Endometrial microvascular endothelial cells (primary cell): Measurements from ENCODE around the gene ARL8B. TPM values are rescaled to one million over a fixed set of nuclear protein-coding genes. Genes with fewer than 3 reads are reported as not detected.
"Not testable (repeated sequence)": the region's sequence is repeated elsewhere in the genome, so short reads cannot be mapped to it uniquely, and the experiment has no call there.

Source experiments
- in situ Hi-C: cut with HindIII; loops from 2 replicates; pipeline ENCODE4 v1.10.0; 2017; ENCODE audit warnings: low sequenced_read_pairs, low pct_unique_long_range_greater_than_20kb; ENCODE audit errors: inconsistent ontology term
- total RNA-seq: library from RNA; depleted of rRNA; stranded (reverse); fragments of >200 nt; gene quantifications from one replicate; pipeline ENCODE4 v1.2.3, GENCODE V29; 2015; ENCODE audit errors: inconsistent ontology term

The ARL8B gene
- total RNA-seq, 1 donor from 2014 or later: 48.4 TPM

DNA sequence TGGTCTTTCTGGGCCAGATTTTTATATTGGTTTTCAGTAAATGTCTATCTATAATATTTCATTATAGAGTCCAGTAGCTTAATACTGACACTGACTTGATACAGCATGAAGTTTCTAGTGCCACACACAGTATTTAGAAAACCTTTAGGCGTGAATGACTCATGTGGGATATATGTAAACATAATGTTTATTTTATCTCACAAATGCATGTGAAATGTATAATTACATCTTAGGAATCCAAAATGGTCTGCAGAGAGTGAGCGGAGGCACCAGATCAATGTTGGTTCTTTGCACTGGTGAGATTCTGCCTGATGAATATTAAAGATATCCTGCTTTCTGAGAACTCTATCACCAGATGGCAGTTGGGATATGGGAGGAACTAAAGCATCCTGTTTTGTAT lies 56.9 kb downstream of the ARL8B start:
- in situ Hi-C loops: not testable (repeated sequence)

DNA sequence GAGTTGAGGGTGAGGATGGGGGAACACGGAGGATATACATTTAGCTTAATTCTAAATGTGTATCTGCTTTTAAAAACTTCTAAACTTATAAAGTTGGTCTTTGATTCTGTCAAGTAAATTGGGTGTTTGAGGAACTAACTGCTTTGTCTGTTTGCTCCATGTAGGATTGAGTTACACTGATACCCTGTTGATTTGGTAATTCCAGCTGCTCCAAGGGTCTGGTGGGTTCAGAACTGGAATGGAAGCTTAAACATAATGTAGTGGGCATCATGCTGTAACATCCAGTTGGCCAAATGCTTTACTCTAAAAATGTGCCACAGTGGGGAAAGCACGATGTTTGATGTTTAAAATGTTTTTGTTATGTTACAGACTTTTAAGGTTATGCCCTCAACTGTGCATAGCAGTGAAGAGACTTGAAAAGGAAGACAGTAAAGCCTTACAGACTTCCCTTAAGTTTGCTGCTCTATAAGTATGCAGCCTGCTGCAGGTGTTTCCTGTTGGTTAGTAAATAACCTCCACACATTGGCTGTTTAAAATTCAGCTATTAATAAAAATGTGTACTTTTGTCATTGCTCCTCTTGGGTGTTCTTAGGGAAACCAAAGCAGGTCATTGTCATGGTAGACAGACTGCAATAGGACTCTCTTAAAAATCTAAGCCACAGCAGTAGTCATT lies 59.5 kb downstream of the ARL8B start:
- in situ Hi-C loops: no loop called here

DNA sequence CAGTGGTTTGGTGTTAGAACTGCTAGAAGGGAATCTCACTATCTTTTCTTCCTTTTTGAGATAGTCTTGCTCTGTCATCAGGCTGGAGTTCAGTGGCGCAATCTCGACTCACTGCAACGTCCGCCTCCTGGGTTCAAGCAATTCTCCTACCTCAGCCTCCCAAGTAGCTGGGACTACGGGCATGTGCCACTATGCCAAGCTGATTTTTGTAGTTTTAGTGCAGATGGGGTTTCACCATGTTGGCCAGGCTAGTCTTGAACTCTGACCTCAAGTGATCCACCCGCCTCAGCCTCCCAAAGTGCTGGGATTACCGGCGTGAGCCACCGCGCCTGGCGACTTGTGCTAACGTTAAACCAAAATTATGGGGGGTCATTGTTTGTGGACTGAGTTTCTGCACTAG lies 61.6 kb downstream of the ARL8B start:
- in situ Hi-C loops: not testable (repeated sequence)

DNA sequence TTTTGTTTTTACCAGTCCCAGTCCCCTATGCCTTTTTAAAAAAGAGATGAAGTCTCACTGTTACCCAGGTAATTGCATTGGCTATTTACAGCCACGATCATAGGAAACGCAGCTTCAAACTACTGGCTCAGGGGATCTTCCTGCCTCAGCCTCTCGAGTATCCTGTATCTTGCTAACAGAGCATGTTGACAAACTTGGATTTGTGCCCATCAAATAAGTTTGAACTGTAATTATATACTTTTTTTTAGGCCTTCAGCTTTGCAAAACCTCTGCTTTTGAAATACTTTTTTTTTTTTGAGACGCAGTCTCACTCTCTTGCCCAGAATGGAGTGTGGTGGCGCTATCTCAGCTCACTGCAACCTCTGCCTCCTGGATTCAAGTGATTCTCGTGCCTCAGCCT lies 62.4 kb downstream of the ARL8B start:
- in situ Hi-C loops: no loop called here

DNA sequence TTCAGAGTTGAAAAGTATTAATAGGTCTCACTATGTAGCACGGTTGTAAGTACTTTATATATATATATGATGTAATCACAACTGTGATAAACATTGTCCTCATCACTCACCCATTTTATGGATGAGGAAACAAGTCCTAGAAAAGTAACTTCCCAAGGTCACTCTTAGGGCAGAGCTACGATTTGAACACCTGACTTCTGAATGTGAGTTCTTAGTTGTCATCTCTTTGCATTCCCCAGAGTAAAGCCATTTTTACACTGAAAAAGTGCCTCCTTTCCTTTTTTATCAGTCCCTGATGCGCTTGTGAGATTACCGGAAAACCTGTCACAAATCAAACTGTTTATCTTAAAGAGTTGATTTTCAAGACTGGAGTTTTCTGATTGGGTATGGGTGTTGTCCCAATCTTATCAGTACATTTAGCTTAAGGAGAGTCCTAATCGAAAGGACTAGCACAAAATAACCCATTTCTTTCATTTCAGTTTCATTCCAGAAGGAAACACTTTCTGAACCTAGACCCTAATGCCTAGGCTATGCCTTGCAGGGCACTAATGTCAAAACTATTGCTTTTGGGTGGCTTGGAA lies 63.1 kb downstream of the ARL8B start:
- in situ Hi-C loops: no loop called here

DNA sequence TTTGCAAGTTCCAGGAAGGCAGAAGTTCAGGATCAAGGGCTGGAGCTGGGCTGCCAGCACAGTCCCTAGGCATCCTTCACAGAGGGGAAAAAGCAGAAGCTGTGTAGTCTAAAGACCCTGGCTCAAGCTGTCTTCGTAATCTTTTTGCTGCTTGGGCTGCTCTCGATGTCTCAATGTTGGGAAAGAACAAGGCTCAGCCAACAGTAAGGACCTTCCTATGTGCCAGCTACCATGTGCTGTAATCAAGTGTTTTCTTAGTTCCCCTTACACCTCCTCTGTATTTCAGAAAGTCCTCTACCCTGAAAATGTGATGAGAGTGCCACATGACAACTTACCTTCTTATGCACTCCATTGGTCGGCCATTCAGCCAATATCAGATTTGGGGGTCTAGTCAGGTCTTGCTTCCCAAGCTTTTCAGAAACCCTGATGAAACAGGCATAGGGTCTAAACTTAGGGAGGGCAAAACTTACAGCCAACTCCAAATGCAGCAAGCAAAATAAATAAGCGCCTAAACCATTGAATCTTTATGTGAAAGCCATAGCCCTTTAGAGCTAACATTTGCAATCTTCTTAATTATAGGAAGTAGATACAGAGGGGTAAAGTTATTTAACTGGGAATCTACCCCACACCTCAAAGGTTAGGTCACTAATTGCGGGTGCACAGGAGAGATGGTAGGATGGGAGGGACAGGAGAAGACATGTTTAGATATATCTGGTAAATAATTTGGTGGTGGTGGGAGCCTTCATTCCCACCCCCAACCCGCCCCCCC lies 64.2 kb downstream of the ARL8B start:
- in situ Hi-C loops: no loop called here

DNA sequence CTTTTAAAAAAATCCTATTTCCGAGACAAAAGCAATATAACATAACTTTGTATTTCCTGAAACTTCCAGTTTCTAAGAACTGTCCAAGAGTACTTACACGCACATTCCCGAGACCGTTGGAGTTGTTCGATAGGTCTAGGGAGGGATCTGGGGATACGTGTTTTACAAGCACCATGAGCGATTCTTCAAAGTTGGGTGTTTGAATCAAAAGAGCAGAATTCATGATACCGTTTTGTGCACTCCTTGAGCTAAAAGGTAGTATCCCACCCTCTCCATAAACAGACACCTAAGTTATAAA lies 64.7 kb downstream of the ARL8B start:
- in situ Hi-C loops: no loop called here

DNA sequence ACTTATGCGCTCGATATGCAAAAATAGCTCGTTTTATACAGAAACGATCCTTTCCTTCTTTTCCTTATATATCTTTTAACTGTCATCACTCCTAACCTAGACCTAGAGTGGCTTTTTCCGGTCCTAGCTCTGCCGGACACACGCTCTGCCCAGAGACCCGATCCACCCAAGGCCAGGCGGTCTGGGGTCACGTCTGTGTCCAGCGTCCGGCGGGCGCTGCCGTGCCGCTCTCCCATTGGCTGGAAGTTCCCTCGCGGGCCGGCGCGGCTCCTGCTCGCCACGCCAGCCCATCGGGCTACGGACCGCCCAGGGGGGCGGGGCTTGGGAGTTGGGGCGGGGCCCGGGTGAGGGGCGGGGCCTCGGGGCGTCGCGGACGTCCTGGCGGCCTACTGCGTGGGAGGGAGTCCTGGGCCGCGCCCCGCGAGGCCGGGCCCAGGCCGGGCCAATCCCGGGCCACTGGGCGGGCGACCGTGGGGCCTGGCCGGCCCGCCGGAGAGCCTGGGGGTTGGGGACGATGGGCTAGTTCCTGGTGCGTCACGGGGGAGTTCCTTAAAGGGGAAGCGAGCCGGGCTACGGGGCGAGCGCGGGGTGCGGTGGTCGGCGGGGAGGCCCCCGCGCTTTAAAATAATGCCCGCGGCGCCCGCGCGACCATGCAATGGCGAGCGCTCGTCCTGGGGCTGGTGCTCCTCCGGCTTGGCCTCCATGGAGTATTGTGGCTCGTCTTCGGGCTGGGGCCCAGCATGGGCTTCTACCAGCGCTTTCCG lies 65.2 kb downstream of the ARL8B start, which contains the start of gene EDEM1:
TSS of gene EDEM1 (plus strand) at position 552 of the 764 bp plus-strand sequence. CDS start at position 651, 99 bp downstream.
- in situ Hi-C loops: no loop called here

DNA sequence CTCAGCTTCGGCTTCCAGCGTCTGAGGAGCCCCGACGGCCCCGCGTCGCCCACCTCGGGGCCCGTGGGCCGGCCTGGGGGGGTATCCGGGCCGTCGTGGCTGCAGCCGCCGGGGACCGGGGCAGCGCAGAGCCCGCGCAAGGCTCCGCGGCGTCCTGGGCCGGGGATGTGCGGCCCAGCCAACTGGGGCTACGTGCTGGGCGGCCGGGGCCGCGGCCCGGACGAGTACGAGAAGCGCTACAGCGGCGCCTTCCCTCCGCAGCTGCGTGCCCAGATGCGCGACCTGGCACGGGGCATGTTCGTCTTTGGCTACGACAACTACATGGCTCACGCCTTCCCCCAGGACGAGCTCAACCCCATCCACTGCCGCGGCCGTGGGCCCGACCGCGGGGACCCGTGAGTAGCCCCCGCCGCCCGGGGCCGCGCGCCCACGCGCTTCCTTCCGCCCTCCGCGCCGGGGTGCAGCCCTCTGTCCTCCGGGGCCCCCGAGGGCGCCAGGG lies 65.9 kb downstream of the ARL8B start:
- in situ Hi-C loops: no loop called here

DNA sequence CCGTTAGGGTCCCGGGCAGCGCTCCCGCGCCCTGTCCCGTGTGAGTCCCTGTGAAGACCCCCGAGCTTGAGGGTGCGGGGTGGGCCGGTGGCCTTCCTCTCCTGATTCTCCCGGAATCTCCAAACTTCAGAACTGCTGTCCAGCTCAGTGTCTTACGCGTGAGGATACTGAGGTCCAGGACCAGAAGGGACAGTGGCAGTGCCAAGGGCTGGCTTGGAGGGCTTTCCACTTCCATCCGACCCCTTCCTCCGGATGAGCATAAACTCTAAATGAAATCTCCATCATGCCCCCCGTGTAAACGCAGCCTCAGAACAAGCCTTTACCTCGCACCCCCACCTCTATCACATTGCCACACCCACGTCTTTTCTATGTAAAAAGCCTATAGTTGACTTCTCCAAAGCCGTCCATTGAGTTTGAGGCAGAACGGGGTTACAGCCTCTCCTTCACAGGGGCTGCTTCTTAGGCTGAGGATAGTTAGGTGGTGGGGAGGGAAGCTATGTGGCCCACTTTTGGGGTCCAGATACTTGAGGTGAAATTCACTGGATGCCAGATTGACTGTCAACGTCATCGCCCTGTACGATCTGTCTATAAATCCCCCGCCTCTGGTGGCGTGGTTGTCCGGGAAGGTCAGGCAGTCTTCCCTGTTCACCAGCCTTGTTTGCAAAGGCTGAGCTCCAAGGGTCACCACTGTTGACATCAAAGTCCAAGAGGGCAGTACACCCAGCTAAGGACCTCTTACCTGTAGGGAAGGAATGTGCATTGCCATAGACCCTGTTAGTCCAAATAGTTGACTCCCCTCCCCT lies 66.5 kb downstream of the ARL8B start:
- in situ Hi-C loops: no loop called here

DNA sequence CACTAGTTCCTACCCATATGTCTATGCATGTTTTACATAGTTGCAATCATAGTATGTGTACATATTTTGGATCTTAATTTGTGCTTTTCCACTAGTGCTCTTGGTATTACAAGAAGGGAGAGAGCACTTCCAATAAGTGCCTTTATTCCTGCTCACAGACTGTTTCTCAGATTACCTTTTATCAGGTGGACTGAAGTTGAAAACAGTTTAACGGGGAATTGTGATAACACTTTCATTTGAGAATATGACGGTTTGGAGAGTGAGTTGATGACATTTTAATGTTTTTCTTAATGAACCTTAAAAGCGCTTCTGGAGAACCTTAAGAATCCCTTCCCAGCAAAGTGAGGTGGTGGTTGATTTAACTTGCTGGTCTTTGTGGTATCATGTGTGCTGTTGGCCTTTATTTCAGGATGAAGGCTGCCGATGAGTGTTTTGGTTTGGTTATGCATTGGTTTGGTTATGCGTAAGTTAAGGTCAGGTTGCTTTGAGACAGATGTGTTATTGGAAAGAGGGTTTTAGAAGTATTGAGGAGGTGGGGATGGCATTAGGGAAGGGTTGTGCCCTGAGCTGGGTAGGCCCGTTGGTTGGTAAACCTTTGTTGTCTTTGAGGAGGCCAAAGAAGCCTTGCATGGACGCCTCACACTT lies 68.2 kb downstream of the ARL8B start:
- in situ Hi-C loops: no loop called here

DNA sequence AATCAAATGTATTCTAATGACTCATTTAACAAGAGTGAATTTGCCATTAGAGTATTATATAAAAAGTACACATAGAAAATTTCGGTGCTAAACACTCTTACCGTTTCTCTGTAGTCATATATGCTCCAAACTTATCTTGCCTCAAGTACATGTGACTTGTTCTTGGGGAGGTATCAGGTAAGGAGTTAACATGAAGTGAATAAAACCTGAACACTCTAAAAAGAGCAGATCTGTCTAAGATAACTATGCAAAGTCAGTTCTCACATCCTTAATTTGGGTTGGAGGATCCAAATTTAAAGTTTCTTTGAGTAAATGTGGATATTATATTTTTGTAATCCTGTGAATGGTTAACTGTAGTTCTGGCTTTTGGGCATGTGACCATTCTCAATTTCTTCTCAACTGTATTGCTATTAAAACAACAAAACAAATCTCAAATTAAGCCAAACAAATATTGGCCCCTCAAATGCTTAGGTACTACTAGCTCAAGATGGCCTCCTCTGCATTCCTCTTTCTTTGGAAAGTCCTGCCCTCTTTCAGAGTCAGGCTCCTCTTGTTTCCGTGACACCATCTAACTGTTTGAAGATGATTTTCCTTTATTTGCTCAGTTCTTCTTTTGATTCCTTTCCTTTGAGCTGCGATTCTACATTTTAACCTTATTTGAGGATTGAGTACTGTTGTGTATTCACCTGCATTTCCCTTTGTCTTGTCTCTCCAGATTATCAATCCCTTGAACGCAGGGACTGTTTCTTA lies 69.6 kb downstream of the ARL8B start:
- in situ Hi-C loops: no loop called here

DNA sequence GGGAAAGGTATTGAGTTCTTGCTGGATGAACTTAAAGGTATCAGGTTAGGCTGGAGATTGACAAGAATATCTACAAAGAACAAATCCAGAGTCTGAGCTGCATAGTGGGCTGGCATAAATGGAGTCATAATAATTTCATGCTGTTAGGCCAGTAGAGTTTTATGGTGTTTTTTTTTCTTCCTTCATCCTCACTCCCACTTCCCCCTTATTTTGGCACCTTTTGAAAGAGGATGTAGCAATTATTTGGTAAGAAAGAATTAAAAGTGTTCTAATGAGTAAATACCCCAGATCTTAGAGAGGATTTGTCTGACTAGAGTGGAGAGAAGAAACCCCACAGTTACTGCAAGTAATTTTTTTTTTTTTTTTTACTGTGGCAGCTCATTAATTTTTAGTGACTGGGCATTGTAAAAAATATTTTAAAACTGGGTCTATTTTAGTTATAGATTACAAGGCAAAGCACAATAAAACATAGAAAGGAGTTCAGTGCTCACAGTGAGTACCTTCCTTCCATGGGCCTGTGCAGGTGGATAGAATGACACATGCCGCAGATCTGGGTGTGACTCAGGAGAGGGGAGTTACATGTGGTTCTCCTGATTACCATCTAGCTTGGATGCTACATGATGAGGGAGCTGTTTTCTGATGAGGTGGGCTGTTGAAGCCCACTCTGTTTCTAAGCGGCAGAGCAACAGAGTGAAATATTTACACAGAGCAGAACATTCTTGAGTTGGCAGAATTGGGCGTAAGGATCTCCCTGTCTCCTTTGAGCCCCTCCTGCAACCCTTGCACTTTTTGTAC lies 70.7 kb downstream of the ARL8B start:
- in situ Hi-C loops: no loop called here

DNA sequence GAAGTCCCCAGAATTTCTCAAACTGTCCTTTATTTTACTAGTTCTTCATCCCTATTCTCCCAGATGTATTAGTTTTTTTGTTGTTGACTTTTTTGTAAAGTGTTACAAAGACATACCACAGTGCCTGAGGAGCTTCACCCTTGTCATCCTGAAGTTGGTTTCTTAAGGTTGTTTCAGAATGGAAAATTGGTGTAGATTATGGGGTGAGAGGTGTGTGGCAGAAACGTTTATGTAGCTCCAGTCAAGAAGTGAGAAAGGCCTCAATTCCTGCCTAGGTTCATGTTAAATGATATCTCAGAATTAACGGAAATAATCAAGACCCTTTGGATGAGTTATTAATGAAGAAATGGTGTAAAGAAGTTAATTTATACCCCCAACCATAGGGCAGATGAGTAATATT lies 72.2 kb downstream of the ARL8B start:
- in situ Hi-C loops: no loop called here

DNA sequence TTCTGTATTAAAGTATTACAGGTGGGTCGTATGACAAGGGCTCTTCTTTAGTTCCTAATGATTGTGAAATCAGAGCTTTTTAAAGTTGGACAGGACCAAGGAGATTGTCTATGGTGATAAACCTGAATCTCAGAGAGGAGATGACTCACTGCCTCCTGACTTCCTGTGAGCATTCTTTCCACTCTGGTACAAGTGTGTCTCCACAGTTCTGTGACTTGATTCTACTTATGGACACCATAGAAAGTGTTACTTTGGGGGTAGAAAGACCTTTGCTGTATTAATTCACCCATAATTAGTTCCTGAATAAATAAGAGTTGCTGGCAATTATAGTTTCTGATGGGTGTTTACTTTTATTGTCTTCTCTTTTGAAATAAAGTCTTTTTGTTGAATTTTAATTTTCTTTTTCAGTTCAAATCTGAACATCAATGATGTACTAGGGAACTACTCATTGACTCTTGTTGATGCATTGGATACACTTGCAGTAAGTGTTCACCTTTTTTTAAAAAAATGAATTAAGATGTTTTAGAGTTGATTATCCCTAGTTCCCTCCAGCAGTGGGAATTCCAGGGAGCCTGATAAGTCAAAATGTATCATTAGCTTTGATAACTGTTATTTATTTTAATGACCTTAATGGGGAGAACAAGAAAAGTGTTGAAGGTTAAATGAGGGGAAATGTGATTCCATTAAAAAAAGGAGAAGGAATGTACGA lies 72.9 kb downstream of the ARL8B start:
- in situ Hi-C loops: no loop called here

DNA sequence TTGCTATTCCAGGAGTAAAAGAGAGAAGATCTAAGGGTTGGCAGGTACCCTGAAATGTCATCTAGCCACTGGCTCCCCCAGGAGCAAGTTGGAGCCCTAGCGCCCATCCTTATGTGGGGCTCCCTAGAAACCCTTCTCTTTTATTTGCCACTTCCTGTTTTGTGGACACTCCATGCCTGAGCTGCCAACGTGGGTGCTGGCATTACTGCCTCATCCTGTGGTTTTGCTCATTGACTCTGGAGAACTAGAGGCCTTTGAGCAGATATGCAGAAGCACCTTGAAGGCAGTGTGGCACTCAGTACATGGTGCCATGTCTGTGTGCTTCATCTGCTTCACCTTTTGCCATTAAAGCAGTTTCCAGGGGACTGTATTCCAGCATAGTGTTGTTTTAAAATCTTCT lies 73.5 kb downstream of the ARL8B start:
- in situ Hi-C loops: no loop called here
